Measurements from ENCODE around the gene PAOX. TPM values are rescaled to one million over a fixed set of nuclear protein-coding genes. Genes with fewer than 3 reads are reported as not detected.
"Not testable (repeated sequence)": the region's sequence is repeated elsewhere in the genome, so short reads cannot be mapped to it uniquely, and the experiment has no call there.

PAOX gene
- total and polyA plus RNA-seq, 5 donors from 2014 or later: 6.7 to 14.3 (median 10.2) TPM

DNA sequence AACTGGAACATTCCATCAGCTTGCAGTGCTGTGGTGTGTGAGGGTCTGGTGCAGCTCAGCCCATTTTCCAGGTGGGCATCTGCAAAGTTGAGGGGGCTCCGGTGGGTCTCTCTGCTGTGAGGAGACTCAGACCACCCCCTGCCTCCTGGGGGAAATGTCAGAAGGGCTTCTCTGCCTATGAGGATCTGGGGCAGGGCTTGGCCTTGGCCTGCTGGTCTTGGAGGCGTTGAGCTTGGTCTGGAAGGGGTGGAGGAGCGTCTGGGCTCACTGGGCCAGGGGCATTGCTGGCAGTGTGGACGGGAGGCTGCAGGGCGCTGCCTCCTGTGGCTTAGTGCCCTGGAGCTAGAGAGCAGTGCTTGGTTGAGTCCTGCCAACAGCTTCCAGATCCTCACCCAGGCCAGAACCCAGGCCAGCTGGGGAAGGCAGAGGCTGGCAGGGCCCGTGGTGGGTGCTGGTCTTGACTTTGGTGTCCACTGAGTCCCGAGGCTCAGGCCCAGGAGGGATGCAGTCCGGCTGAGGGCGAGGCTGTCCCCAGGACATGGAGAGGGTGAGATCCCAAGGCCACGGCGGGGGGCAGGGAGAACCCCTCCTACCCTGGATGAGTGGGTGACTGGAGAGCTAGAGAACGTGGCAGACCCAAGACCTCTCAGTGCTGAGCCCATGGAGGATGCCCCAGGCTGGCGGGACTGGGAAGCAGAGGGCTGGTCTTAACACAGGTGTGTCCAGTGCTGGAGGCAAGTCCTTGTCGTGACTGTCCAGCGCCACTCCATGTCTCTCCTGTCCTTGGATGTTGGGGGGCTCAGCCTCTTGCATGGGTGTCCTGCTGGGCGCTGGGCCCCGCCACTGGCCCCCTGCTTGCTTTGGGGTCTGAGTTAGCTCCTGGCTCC, 42.5 kb downstream of the PAOX start:
- Mint-ChIP-seq H3K36me3 (peaks cover 10% of the 10 kb centered on the region), H3K4me1 (peaks cover 0 to 7% (median 0%) of the 10 kb centered on the region in 4 donors), H3K27me3 (peaks cover 6% of the 10 kb centered on the region), H3K4me3 (peak overlapping the region in 2 of 4 donors; percentile 35 to 43), H3K27ac (peak overlapping the region in 1 of 3 donors; percentile 14), H3K9me3 (no peaks in the 10 kb centered on the region)
- no peak for ATAC-seq (ENCODE audit: low read depth in 2 of 2)
- Histone ChIP-seq H3K27me3 (ENCODE audit: control insufficient read depth, insufficient read depth, low read length) (no peaks in the 10 kb centered on the region), H3K4me1 (ENCODE audit: control insufficient read depth, insufficient read depth, low read length, poor library complexity, severe bottlenecking) (no peaks in the 10 kb centered on the region), H3K9me3 (ENCODE audit: control insufficient read depth in 2 of 2, low read length in 2 of 2) (no peaks in the 10 kb centered on the region), H3K4me3 (ENCODE audit: low read depth, low read length) (no peak overlapping the region), H3K27ac (ENCODE audit: insufficient read depth, low read length, poor library complexity, severe bottlenecking) (no peak overlapping the region), H3K36me3 (ENCODE audit: control insufficient read depth, insufficient read depth, low read length) (no peaks in the 10 kb centered on the region)
- no peak for DNase-seq

DNA sequence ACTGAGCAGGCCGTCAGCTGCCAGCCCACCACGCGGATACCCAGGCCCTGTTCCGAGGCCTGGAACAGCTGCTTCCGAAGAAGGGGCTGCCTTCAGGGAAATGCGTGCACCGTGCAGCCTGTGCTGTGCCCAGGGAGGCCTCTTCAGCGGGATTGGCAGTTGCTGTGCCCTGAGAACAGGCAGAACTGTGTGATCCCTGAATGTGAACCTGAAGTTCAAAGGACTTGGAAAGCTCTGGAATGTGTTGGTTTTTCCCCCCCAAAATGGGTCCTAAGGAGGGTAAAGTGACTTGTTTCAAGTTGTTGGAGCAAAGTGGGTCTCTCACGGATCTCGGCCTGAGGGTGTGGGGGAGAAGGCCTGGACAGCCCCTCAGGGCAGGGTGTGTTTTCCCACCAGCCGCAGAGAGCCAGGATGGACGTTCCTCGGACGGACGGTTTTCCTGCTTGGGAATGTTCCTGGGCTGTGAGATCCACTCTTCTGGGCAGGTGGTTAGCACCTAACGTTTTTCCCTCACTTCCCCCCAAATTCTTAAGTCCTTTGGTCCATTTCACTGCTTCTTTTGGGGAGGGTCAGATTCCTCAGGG, 43.3 kb downstream of the PAOX start:
- ATAC-seq (ENCODE audit: low read depth in 2 of 2) (no peak), DNase-seq (no peak)
- peaks cover 0 to 7% (median 0%) of the 10 kb centered on the region in 4 donors for H3K4me1 Mint-ChIP-seq
- H3K27ac ChIP-seq (ENCODE audit: insufficient read depth, low read length, poor library complexity, severe bottlenecking): no peak overlapping the region
- H3K4me3 Mint-ChIP-seq: peak overlapping the region in 2 of 4 donors; percentile 7 to 43
- no peaks in the 10 kb centered on the region for H3K27me3 ChIP-seq (ENCODE audit: control insufficient read depth, insufficient read depth, low read length)
- no peaks in the 10 kb centered on the region for H3K9me3 ChIP-seq (ENCODE audit: control insufficient read depth in 2 of 2, low read length in 2 of 2)
- no peaks in the 10 kb centered on the region for H3K36me3 ChIP-seq (ENCODE audit: control insufficient read depth, insufficient read depth, low read length)
- H3K4me3 ChIP-seq (ENCODE audit: low read depth, low read length): no peak overlapping the region
- H3K27me3 Mint-ChIP-seq: peaks cover 6% of the 10 kb centered on the region
- H3K9me3 Mint-ChIP-seq: no peaks in the 10 kb centered on the region
- H3K4me1 ChIP-seq (ENCODE audit: control insufficient read depth, insufficient read depth, low read length, poor library complexity, severe bottlenecking): no peaks in the 10 kb centered on the region
- peaks cover 10% of the 10 kb centered on the region for H3K36me3 Mint-ChIP-seq
- no peak overlapping the region for H3K27ac Mint-ChIP-seq

DNA sequence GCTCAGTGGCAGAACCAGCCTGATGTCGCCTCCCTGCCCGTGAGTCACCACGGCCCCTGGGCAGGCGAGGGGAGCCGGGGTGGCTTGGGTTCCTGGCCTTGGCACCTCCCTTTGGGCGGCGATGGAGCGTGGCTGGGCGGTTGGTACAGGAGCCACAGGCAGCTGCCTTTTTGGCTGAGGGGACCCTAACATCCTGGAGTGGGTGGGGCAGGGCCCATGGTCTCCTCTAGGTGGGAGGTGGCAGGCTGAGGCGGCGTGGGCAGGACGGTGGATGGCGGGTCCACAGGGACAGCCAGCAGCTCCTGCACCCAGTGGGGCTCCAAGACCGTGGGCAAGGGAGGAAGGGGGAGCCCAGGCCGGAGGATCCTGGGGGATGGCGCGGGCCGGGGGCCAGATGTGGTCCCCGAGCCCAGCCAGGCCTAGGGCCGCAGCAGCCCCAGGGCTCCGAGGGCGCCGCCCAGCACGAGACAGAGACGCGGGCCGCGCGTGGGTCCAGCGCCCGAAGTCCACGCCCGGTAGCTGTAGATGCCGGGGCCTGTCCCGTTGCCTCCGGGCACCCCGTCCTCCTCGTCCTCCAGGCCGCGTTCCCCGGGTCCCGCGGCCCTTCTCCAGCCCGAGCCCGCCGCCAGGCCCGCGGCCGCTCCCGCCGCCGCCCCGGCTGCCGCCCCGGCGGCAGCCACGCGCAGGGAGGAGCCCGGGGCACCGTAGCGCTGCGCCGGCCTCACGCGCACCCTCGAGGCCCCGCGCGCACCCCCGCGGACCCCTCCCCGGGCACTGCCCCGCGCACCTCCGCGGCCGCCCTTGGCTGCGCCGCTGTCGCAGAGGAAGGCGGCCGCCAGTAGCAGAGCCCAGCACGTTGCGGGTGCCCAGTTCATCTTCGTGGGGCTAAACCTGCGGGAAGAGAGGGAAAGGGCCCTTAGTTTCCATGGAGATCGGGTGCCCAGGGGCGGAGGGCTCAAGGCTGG, 44.0 kb downstream of the PAOX start:
- Histone ChIP-seq H3K27me3 (ENCODE audit: control insufficient read depth, insufficient read depth, low read length) (no peaks in the 10 kb centered on the region), H3K36me3 (ENCODE audit: control insufficient read depth, insufficient read depth, low read length) (no peaks in the 10 kb centered on the region), H3K4me3 (ENCODE audit: low read depth, low read length) (no peak overlapping the region), H3K27ac (ENCODE audit: insufficient read depth, low read length, poor library complexity, severe bottlenecking) (no peak overlapping the region), H3K4me1 (ENCODE audit: control insufficient read depth, insufficient read depth, low read length, poor library complexity, severe bottlenecking) (no peaks in the 10 kb centered on the region), H3K9me3 (ENCODE audit: control insufficient read depth in 2 of 2, low read length in 2 of 2) (no peaks in the 10 kb centered on the region)
- no peak for DNase-seq
- Mint-ChIP-seq H3K4me3 (peak overlapping the region in 1 of 4 donors; percentile 52), H3K27ac (no peak overlapping the region), H3K9me3 (peaks cover 0 to 1% (median 0%) of the 10 kb centered on the region in 7 donors), H3K36me3 (peaks cover 9% of the 10 kb centered on the region), H3K4me1 (peaks cover 0 to 7% (median 0%) of the 10 kb centered on the region in 4 donors), H3K27me3 (peaks cover 6% of the 10 kb centered on the region)
- peak in 1 of 2 donors; percentile 23 for ATAC-seq (ENCODE audit: low read depth in 2 of 2)

DNA sequence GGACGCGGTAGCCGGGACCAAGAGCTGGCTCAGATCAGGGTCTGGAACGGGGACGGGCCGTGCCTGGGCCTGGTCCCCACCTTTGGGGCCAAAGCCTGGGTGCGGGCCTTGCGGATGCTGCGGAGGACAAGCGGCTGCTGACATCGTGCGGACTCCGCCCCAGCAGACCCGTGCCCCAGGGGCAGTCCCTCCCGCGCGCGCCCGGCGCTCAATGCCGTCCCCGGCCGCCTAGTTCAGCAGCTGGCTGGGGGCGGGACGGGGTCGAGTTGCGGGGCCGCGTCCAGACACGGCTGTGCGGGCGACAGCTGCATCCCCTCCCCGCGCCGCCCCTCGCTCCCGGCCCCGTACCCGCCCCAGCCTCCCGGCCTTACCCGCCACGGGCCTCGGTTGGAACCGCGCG, 45.0 kb downstream of the PAOX start:
- H3K4me3 Mint-ChIP-seq; H3K9me3 ChIP-seq (ENCODE audit: control insufficient read depth in 2 of 2, low read length in 2 of 2); DNase-seq; H3K36me3 ChIP-seq (ENCODE audit: control insufficient read depth, insufficient read depth, low read length); H3K27ac ChIP-seq (ENCODE audit: insufficient read depth, low read length, poor library complexity, severe bottlenecking); H3K36me3 Mint-ChIP-seq; H3K27me3 Mint-ChIP-seq; ATAC-seq (ENCODE audit: low read depth in 2 of 2); H3K4me1 ChIP-seq (ENCODE audit: control insufficient read depth, insufficient read depth, low read length, poor library complexity, severe bottlenecking); H3K27ac Mint-ChIP-seq; H3K4me3 ChIP-seq (ENCODE audit: low read depth, low read length); H3K4me1 Mint-ChIP-seq; H3K27me3 ChIP-seq (ENCODE audit: control insufficient read depth, insufficient read depth, low read length); H3K9me3 Mint-ChIP-seq: not testable (repeated sequence)

DNA sequence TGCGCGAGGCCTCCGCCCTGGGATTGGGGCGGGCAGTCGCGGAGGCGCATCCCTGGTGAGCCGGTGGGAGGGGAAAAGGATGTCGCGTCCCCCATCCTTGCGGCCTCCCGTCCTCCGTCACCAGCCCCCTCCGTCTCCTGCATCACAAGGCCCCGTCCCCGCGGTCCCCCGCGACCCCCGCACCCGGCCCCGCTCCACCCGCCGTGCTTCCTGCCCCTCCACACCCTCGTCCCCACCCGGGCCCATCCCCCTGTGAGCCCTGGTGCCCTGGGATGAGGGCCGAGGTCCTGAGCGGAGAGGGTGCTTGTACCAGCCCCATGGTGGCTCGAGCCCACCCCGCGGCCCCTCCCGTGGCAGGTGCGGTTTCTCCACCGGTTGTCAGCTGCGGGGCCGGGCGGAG, 45.5 kb downstream of the PAOX start, which contains the start of gene SPRN:
Gene SPRN, minus strand, starts transcription at position 25 of the 400 bp plus-strand sequence. CDS start 944 bp downstream, outside the sequence.
- not testable (repeated sequence) for H3K36me3 ChIP-seq (ENCODE audit: control insufficient read depth, insufficient read depth, low read length); H3K4me1 Mint-ChIP-seq; H3K27me3 ChIP-seq (ENCODE audit: control insufficient read depth, insufficient read depth, low read length); H3K4me3 ChIP-seq (ENCODE audit: low read depth, low read length); H3K36me3 Mint-ChIP-seq; ATAC-seq (ENCODE audit: low read depth in 2 of 2); H3K27ac ChIP-seq (ENCODE audit: insufficient read depth, low read length, poor library complexity, severe bottlenecking); H3K4me1 ChIP-seq (ENCODE audit: control insufficient read depth, insufficient read depth, low read length, poor library complexity, severe bottlenecking); DNase-seq; H3K27me3 Mint-ChIP-seq; H3K27ac Mint-ChIP-seq; H3K9me3 ChIP-seq (ENCODE audit: control insufficient read depth in 2 of 2, low read length in 2 of 2)
- H3K4me3 Mint-ChIP-seq: peak within 1 kb of the TSS in 1 of 4 donors; percentile 52
- peaks cover 0 to 10% (median 2%) of the 10 kb centered on the region in 7 donors for H3K9me3 Mint-ChIP-seq

DNA sequence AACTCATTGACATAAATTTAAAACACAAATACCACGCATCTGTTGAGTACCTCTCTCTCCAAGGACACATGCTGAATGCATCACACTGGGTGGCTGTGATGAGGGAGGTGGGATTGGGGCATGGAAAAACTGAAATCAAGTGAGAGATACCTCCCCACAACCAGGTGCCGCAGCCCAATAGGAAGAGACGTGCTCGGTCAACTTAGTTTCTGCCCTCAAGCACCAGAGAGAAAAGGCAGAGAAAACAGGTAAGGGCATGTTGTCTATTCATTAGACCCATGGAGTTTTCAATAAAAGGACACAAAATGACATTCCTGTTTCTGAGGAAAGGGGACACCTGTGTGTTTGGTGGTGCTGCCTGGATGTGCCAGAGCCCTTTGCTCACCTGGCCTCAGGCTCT, 50.5 kb downstream of the PAOX start:
- peaks cover 0 to 11% (median 3%) of the 10 kb centered on the region in 7 donors for H3K9me3 Mint-ChIP-seq
- H3K27me3 Mint-ChIP-seq; DNase-seq; H3K4me1 Mint-ChIP-seq; H3K4me3 Mint-ChIP-seq; H3K4me3 ChIP-seq (ENCODE audit: low read depth, low read length); H3K4me1 ChIP-seq (ENCODE audit: control insufficient read depth, insufficient read depth, low read length, poor library complexity, severe bottlenecking); H3K36me3 ChIP-seq (ENCODE audit: control insufficient read depth, insufficient read depth, low read length); H3K27me3 ChIP-seq (ENCODE audit: control insufficient read depth, insufficient read depth, low read length); H3K9me3 ChIP-seq (ENCODE audit: control insufficient read depth in 2 of 2, low read length in 2 of 2); H3K27ac ChIP-seq (ENCODE audit: insufficient read depth, low read length, poor library complexity, severe bottlenecking); ATAC-seq (ENCODE audit: low read depth in 2 of 2); H3K36me3 Mint-ChIP-seq; H3K27ac Mint-ChIP-seq: not testable (repeated sequence)

DNA sequence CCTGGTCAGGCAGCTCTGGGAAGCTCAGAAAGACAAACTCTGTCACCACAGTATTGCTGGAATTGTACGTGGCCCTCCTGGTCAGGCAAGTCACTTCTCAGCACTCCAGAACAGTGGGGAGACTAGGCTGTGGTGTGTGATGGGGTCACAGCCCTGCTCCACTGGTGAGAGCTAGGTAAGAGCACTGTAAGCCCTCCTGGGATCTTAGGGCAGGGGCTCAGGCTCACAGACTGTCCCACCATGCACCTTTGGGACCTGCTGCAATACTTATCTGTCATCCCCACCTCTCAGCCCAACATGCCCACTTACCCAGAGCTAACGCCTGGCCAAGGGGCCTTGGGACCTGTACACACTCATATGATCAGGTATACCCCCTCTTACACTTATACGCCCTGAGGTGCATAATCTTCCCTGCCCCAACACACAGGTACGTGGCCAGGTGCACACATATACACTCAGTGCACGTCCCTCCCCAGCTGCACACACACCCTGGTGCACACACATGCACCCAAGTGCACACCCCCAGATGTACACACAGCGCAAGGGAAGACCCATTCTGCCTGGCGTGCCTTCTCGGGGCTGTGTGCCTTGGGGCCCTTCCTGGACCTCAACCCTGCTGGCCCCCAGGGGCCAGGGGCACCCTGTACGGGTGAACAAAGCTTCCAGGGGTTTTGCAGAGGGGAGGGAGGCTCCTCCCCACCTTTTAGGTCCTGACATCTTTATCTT, 53.0 kb downstream of the PAOX start:
- not testable (repeated sequence) for H3K27ac ChIP-seq (ENCODE audit: insufficient read depth, low read length, poor library complexity, severe bottlenecking); DNase-seq; H3K36me3 ChIP-seq (ENCODE audit: control insufficient read depth, insufficient read depth, low read length); ATAC-seq (ENCODE audit: low read depth in 2 of 2); H3K4me3 Mint-ChIP-seq; H3K4me3 ChIP-seq (ENCODE audit: low read depth, low read length); H3K9me3 ChIP-seq (ENCODE audit: control insufficient read depth in 2 of 2, low read length in 2 of 2); H3K27ac Mint-ChIP-seq; H3K4me1 ChIP-seq (ENCODE audit: control insufficient read depth, insufficient read depth, low read length, poor library complexity, severe bottlenecking); H3K4me1 Mint-ChIP-seq; H3K27me3 ChIP-seq (ENCODE audit: control insufficient read depth, insufficient read depth, low read length); H3K36me3 Mint-ChIP-seq
- H3K9me3 Mint-ChIP-seq: peaks cover 0 to 14% (median 3%) of the 10 kb centered on the region in 7 donors
- H3K27me3 Mint-ChIP-seq: peaks cover 13% of the 10 kb centered on the region

Data from CD4-positive, CD25-positive, alpha-beta regulatory T cell (primary cell).